Endometrial microvascular endothelial cells (primary cell): Measurements from ENCODE around the gene CCDC187. TPM values are rescaled to one million over a fixed set of nuclear protein-coding genes. Genes with fewer than 3 reads are reported as not detected.
"Not testable (repeated sequence)": the region's sequence is repeated elsewhere in the genome, so short reads cannot be mapped to it uniquely, and the experiment has no call there.

Source experiments
- in situ Hi-C: cut with HindIII; loops from 2 replicates; pipeline ENCODE4 v1.10.0; 2017; ENCODE audit warnings: low sequenced_read_pairs, low pct_unique_long_range_greater_than_20kb; ENCODE audit errors: inconsistent ontology term
- total RNA-seq: library from RNA; depleted of rRNA; stranded (reverse); fragments of >200 nt; gene quantifications from one replicate; pipeline ENCODE4 v1.2.3, GENCODE V29; 2015; ENCODE audit errors: inconsistent ontology term

The CCDC187 gene
- total RNA-seq, 1 donor from 2014 or later: not detected

- in situ Hi-C loops: no loop called here
These were observed 25.0 kb downstream of the CCDC187 start for GRCh38 chr9:136278894-136279293.

- in situ Hi-C loops: no loop called here
These were observed 25.7 kb downstream of the CCDC187 start for GRCh38 chr9:136278221-136278620.

GRCh38 chr9:136277746-136278145 is 26.1 kb downstream of the CCDC187 start:
- in situ Hi-C loops: no loop called here

- in situ Hi-C loops: no loop called here
These were observed 27.2 kb downstream of the CCDC187 start for GRCh38 chr9:136276716-136277115.

- in situ Hi-C loops: no loop called here
These were observed 28.1 kb downstream of the CCDC187 start for GRCh38 chr9:136275655-136276429.

GRCh38 chr9:136274786-136275654 is 28.9 kb downstream of the CCDC187 start:
- in situ Hi-C loops: no loop called here

- in situ Hi-C loops: no loop called here
These were observed 29.7 kb downstream of the CCDC187 start for GRCh38 chr9:136273921-136274785.

- in situ Hi-C loops: no loop called here
These were observed 30.5 kb downstream of the CCDC187 start for GRCh38 chr9:136273244-136273865.

- in situ Hi-C loops: no loop called here
These were observed 33.7 kb downstream of the CCDC187 start for GRCh38 chr9:136270173-136270705.

GRCh38 chr9:136268735-136269134 is 35.2 kb downstream of the CCDC187 start:
- in situ Hi-C loops: no loop called here

GRCh38 chr9:136268318-136268717 is 35.6 kb downstream of the CCDC187 start:
- in situ Hi-C loops: no loop called here

- in situ Hi-C loops: no loop called here
These were observed 36.4 kb downstream of the CCDC187 start for GRCh38 chr9:136267261-136268111.

GRCh38 chr9:136266641-136267040 is 37.3 kb downstream of the CCDC187 start:
- in situ Hi-C loops: not testable (repeated sequence)

GRCh38 chr9:136265561-136266355 is 38.1 kb downstream of the CCDC187 start:
- in situ Hi-C loops: no loop called here

- in situ Hi-C loops: no loop called here
These were observed 39.2 kb downstream of the CCDC187 start for GRCh38 chr9:136264441-136265405.

- in situ Hi-C loops: no loop called here
These were observed 39.9 kb downstream of the CCDC187 start for GRCh38 chr9:136264031-136264430.
